Measurements from ENCODE around the gene FBXL5.

DNA sequence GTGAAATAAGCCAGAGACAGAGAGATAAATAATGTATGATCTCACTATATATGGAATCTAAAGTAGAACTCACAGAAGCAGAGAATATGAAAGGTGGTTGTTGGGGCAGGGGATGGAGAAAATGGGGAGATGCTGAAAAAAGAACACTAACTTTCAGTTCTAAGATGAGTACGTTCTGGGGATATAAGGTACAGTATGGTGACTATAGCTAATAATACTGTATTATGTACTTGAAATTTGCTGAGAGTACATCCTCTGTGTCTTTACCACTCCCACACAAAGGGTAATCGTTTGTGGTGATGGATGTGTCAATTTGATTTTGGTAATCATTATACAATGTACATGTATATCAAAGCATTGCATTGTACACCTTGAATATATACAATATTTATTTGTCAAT, 6.6 kb downstream of the FBXL5 start:
- TF ChIP-seq, protein P1, sequence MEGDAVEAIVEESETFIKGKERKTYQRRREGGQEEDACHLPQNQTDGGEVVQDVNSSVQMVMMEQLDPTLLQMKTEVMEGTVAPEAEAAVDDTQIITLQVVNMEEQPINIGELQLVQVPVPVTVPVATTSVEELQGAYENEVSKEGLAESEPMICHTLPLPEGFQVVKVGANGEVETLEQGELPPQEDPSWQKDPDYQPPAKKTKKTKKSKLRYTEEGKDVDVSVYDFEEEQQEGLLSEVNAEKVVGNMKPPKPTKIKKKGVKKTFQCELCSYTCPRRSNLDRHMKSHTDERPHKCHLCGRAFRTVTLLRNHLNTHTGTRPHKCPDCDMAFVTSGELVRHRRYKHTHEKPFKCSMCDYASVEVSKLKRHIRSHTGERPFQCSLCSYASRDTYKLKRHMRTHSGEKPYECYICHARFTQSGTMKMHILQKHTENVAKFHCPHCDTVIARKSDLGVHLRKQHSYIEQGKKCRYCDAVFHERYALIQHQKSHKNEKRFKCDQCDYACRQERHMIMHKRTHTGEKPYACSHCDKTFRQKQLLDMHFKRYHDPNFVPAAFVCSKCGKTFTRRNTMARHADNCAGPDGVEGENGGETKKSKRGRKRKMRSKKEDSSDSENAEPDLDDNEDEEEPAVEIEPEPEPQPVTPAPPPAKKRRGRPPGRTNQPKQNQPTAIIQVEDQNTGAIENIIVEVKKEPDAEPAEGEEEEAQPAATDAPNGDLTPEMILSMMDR (conservative IDR thresholded peaks at IDR 0.05 in 1 of 2, IDR thresholded peaks at IDR 0.05 in 1 of 2; ENCODE audit: low read depth in 1 of 2, low read length in 2 of 2), result no peak
- TF ChIP-seq EZH2 (IDR thresholded peaks at IDR 0.05; ENCODE audit: low read length, missing control alignments), result no peak

Measured in fibroblast of lung (primary cell).